Forelimb muscle (tissue), 1 donor: Measurements from ENCODE around the gene SLC26A11. TPM values are rescaled to one million over a fixed set of nuclear protein-coding genes. Genes with fewer than 3 reads are reported as not detected.
"Not testable (repeated sequence)": the region's sequence is repeated elsewhere in the genome, so short reads cannot be mapped to it uniquely, and the experiment has no call there.

Experiments used
- DNase-seq: peaks from one replicate; pipeline ENCODE4 v3.0.0-alpha.2; 2013; ENCODE audit warnings: low read depth
- polyA plus RNA-seq: library from polyadenylated mRNA; unstranded; fragments of 120-200 nt; gene quantifications from one replicate; pipeline ENCODE4 v1.2.1, GENCODE V29; 2013; ENCODE audit not compliant: insufficient read length

The SLC26A11 gene
- polyA plus RNA-seq, 1 donor, result 8.1 TPM

- no peak for DNase-seq
Measured at GRCh38 chr17:80243526-80244433, 23.6 kb downstream of the SLC26A11 start.

GRCh38 chr17:80244448-80244847 is 24.2 kb downstream of the SLC26A11 start:
- DNase-seq, result not testable (repeated sequence)

GRCh38 chr17:80244871-80245509 is 24.8 kb downstream of the SLC26A11 start:
- no peak for DNase-seq

- no peak for DNase-seq
Measured at GRCh38 chr17:80245566-80246265, 25.5 kb downstream of the SLC26A11 start.

DNA sequence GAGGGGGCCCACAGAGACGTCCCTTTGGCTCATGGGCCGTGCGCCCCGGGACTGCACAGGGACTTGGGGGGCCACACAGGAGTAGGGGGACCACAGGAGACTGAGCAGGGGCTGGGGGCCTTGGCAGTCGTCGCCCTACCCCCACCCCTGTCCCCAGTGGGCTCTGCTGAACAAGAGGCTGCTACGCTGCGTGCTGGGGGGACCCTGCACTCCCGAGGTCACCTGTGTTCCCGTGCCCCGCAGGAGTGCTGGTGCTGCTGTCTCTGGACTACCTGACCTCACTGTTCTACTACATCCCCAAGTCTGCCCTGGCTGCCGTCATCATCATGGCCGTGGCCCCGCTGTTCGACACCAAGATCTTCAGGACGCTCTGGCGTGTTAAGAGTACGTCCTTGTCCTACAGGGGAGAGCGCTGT is 26.0 kb downstream of the SLC26A11 start:
- no peak for DNase-seq

DNA sequence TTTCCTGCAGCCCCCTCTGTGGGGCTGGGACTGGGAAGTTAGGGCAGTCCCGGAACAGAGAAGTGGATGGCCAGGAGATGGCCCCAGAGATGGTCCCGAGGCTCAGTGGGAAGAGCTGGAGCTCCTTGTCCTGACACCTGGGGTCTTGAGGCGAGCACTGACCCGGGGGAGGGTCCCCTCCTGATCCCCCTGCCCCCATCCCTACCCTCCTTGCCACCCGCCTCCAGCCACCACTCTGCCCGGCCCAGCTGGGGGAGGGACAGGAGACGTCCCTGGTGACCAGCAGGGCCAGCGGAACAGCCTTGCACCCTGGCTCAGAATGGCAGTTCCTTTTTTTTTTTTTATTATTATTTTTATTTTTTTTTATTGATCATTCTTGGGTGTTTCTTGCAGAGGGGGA is 26.5 kb downstream of the SLC26A11 start:
- DNase-seq, result no peak

- DNase-seq, result no peak
Measured at GRCh38 chr17:80247561-80247960, 27.3 kb downstream of the SLC26A11 start.

GRCh38 chr17:80248001-80248893 is 28.0 kb downstream of the SLC26A11 start:
- DNase-seq, result no peak

DNA sequence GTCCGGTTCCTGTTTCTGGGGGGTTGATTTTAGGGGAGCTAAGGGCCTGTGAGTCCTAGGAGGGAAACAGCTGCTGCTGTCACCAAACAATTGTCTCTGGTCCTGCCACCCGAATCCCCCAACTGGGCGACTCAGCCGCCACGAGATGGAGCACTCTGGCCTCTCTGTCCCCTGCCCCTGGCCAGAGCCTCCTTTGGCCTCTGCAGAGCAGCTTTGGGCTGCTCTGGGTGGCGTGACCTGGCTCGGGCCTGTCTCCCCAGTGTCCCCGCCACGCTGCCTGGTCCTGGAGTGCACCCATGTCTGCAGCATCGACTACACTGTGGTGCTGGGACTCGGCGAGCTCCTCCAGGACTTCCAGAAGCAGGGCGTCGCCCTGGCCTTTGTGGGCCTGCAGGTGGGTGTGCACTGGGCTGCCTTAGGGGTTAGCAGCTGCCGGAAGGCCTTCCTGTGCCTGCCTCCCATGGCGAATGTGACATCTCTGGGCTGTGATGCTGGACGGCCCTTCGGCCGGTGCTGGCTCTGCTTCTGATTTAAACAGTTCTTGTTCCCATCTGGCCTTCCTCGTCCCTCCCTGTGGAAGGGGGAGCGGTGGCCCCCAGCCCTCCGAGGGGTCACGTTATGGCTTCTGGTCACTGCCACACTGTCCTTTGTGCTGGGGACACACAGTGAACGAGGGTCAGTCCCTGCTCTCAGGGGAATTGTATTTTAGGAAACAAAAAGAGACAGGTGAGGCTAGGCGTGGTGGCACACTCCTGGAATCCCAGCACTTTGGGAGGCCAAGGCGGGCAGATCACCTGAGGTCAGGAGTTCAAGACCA is 28.9 kb downstream of the SLC26A11 start:
- DNase-seq, result no peak

- no peak for DNase-seq
Measured at GRCh38 chr17:80251966-80252365, 31.7 kb downstream of the SLC26A11 start.

- DNase-seq, result no peak
Measured at GRCh38 chr17:80252871-80253270, 32.6 kb downstream of the SLC26A11 start.

- DNase-seq, result no peak
Measured at GRCh38 chr17:80253631-80254395, 33.6 kb downstream of the SLC26A11 start.

GRCh38 chr17:80254396-80255251 is 34.4 kb downstream of the SLC26A11 start:
- no peak for DNase-seq

DNA sequence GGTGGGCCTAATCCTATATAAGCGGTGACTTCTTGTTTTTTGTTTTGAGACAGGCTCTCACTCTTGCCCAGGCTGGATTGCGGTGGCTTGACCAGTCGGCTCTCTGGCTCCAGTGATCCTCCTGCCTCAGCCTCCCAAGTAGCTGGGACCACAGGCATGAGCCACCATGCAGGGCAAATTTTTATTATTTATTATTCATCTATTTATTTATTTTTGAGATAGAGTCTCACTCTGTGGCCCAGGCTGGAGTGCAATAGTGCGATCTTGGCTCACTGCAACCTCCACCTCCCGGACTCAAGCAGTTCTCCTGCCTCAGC is 35.8 kb downstream of the SLC26A11 start:
- no peak for DNase-seq

DNA sequence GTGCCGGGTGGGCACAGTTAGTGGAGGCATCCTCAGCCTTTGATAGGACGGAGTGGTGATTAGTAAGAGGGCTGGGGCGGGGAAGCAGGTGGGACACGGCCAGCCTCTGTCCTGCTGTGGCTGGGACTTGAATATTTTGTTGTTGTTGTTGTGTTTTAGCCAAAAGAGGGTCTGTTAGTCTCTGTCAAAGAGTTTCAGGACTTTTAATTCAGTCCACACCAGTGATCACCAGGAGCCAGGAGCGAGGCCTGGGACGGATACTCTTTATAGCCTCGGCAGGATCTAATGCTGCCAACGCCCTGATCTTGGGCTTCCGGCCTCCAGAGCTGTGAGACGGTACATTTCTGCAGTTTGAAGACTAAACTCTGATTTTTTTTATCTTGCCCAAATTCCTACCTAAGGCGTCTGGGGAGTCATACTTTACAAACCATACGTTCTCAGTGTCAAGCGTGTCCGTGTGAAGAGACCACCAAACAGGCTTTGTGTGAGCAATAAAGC is 37.5 kb downstream of the SLC26A11 start:
- no peak for DNase-seq

- DNase-seq, result not testable (repeated sequence)
Measured at GRCh38 chr17:80258296-80258695, 38.1 kb downstream of the SLC26A11 start.

GRCh38 chr17:80259457-80260068 is 39.3 kb downstream of the SLC26A11 start:
- DNase-seq, result no peak

DNA sequence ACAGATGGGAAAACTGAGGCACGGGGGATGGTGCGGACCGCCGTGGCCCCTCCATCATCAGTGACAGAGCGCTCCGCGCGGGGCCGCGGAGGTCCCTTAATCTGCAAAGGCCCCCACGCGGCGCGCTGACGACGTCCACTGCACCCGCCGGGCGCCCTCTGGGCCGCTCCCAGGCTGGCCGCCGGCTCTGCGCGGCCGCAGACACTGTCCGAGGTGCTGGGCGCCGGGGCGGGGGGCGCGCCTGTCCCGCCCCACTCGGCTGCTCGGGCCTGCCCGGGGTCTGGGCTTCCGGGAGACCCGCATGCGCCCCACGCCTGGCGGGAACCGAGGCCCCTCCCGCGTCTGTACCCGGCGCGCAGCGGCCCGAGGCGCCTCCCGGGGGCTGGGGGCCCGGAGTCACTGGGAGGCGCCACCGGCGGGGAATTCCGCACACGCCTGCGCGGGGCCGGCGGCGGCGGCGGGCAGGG is 39.9 kb downstream of the SLC26A11 start:
- no peak for DNase-seq
